H1 (cell line): Measurements from ENCODE around the gene SLN. TPM values are rescaled to one million over a fixed set of nuclear protein-coding genes. Genes with fewer than 3 reads are reported as not detected.

Experiments
- CTCF ChIA-PET: fragments of 300-600 bp; sonication (Branson Sonifier 250); formaldehyde crosslinking; loops from one replicate; lab custom pipeline; 2021; ENCODE audit not compliant: partially characterized antibody; lab: Charles Lee
- POLR2A ChIA-PET: fragments of 300-600 bp; sonication (Branson Sonifier 250); formaldehyde crosslinking; loops from one replicate; lab custom pipeline; 2021; ENCODE audit warnings: inconsistent platforms; ENCODE audit not compliant: partially characterized antibody; lab: Charles Lee
- DNase-seq, 2 experiments: peaks; one replicate each; pipeline versions ENCODE4 v3.0.0 to v3.0.0-alpha.2; 2010 to 2022; ENCODE audit warnings: low spot score in 2 of 2, low read depth in 1 of 2, mixed read lengths in 1 of 2
- FAIRE-seq: peaks from 2 replicates; lab custom pipeline; 2011; peaks lifted over from hg19 to GRCh38; lab: Jason Lieb, UNC
- H2AFZ ChIP-seq: 2 replicates; pipeline ENCODE4 v1.8.1; 2012; ENCODE audit warnings: low read length, inconsistent platforms
- H2AK5ac ChIP-seq: 2 replicates; pipeline ENCODE4 v1.6.1; 2013; ENCODE audit warnings: low read depth, low read length
- H2BK120ac ChIP-seq: replicated peaks from 2 replicates; pipeline ENCODE3; 2013; ENCODE audit warnings: low read depth, low read length, inconsistent platforms
- H2BK12ac ChIP-seq: 2 replicates; pipeline ENCODE4 v1.6.1; 2013; ENCODE audit warnings: low read depth, low read length
- H2BK15ac ChIP-seq: 2 replicates; pipeline ENCODE4 v1.6.1; 2013; ENCODE audit warnings: low read length
- H2BK20ac ChIP-seq: 2 replicates; pipeline ENCODE4 v1.6.1; 2013; ENCODE audit warnings: low read length
- H2BK5ac ChIP-seq: 2 replicates; pipeline ENCODE4 v1.6.1; 2013; ENCODE audit warnings: low read depth, low read length
- H3K14ac ChIP-seq: 2 replicates; pipeline ENCODE4 v1.6.1; 2013; ENCODE audit warnings: inconsistent platforms; ENCODE audit not compliant: insufficient read length
- H3K18ac ChIP-seq: 2 replicates; pipeline ENCODE4 v1.6.1; 2013; ENCODE audit warnings: low read length; ENCODE audit errors: extremely low read depth
- H3K23ac ChIP-seq: 2 replicates; pipeline ENCODE4 v1.6.1; 2013; ENCODE audit warnings: inconsistent platforms; ENCODE audit not compliant: insufficient read length
- H3K23me2 ChIP-seq: 2 replicates; pipeline ENCODE4 v1.6.1; 2013; ENCODE audit warnings: low read depth, low read length
- H3K27ac ChIP-seq: 2 replicates; pipeline ENCODE4 v1.6.1; 2011; ENCODE audit warnings: low read depth, low read length, inconsistent platforms
- H3K27me3 ChIP-seq, 4 experiments: replicated peaks in 1 of 4; 1 replicate in 1 of 4; 2 replicates in 3 of 4; pipeline versions ENCODE4 v1.6.1 to v1.8.1; 2011 to 2013; ENCODE audit warnings: low read length in 3 of 4, mild to moderate bottlenecking in 3 of 4, inconsistent platforms in 2 of 4, mixed read lengths in 2 of 4, moderate library complexity in 1 of 4; ENCODE audit not compliant: control insufficient read depth in 3 of 4, insufficient read depth in 3 of 4; ENCODE audit errors: extremely low read depth in 1 of 4
- H3K36me3 ChIP-seq, 4 experiments: 2 replicates each; pipeline versions ENCODE4 v1.6.1 to v1.8.1; 2011 to 2013; ENCODE audit warnings: mild to moderate bottlenecking in 4 of 4, low read length in 3 of 4, moderate library complexity in 2 of 4, control low read depth in 1 of 4, inconsistent platforms in 1 of 4; ENCODE audit not compliant: insufficient read depth in 4 of 4, control insufficient read depth in 2 of 4
- H3K4ac ChIP-seq: replicated peaks from 2 replicates; pipeline ENCODE3; 2013; ENCODE audit warnings: low read length, low read depth, mixed read lengths, inconsistent platforms; ENCODE audit not compliant: insufficient read length
- H3K4me1 ChIP-seq, 4 experiments: replicated peaks in 1 of 4; 1 replicate in 1 of 4; 2 replicates in 3 of 4; pipeline versions ENCODE4 v1.6.1 to v1.8.1; 2011 to 2013; ENCODE audit warnings: low read length in 3 of 4, inconsistent platforms in 2 of 4, mixed read lengths in 1 of 4; ENCODE audit not compliant: insufficient read depth in 4 of 4, control insufficient read depth in 3 of 4
- H3K4me2 ChIP-seq, 2 experiments: 2 replicates each; pipeline versions ENCODE4 v1.6.1 to v1.8.1; 2011 to 2013; ENCODE audit warnings: low read depth in 2 of 2, low read length in 2 of 2, control low read depth in 1 of 2, inconsistent platforms in 1 of 2, mild to moderate bottlenecking in 1 of 2; ENCODE audit not compliant: insufficient read depth in 1 of 2
- H3K4me3 ChIP-seq, 4 experiments: fragments of 200-600, 300-600 bp in 1 of 4; sonication (generic), shearing (Covaris generic), sonication (Bioruptor Twin) in 1 of 4; 2 replicates each; pipeline versions ENCODE4 v1.5.1 to v1.8.1; 2011 to 2016; ENCODE audit warnings: low read length in 4 of 4, low read depth in 3 of 4, control low read depth in 2 of 4, inconsistent platforms in 2 of 4, mild to moderate bottlenecking in 2 of 4, mixed read lengths in 1 of 4, moderate library complexity in 1 of 4; ENCODE audit not compliant: insufficient read depth in 2 of 4; ENCODE audit errors: extremely low read depth in 1 of 4
- H3K56ac ChIP-seq: replicated peaks from 2 replicates; pipeline ENCODE3; 2013; ENCODE audit warnings: low read depth, mild to moderate bottlenecking, mixed read lengths, low read length, inconsistent platforms; ENCODE audit not compliant: insufficient read length
- H3K79me1 ChIP-seq: 2 replicates; pipeline ENCODE4 v1.6.1; 2013; ENCODE audit warnings: low read depth, low read length, control low read depth
- H3K79me2 ChIP-seq, 2 experiments: 2 replicates each; pipeline versions ENCODE4 v1.6.1 to v1.8.1; 2012 to 2013; ENCODE audit warnings: low read length in 2 of 2, mild to moderate bottlenecking in 2 of 2, inconsistent platforms in 1 of 2; ENCODE audit not compliant: insufficient read depth in 2 of 2, control insufficient read depth in 1 of 2
- H3K9ac ChIP-seq, 4 experiments: replicated peaks in 1 of 4; 1 replicate in 1 of 4; 2 replicates in 3 of 4; pipeline versions ENCODE4 v1.6.1 to v1.8.1; 2011 to 2013; ENCODE audit warnings: low read depth in 3 of 4, low read length in 3 of 4, control low read depth in 2 of 4, mild to moderate bottlenecking in 2 of 4, moderate library complexity in 2 of 4, inconsistent platforms in 1 of 4; ENCODE audit errors: extremely low read depth in 1 of 4
- H3K9me3 ChIP-seq, 2 experiments: 2 replicates each; pipeline versions ENCODE4 v1.6.1 to v1.8.1; 2012 to 2013; ENCODE audit warnings: mild to moderate bottlenecking in 2 of 2, moderate library complexity in 2 of 2, control low read depth in 1 of 2, inconsistent platforms in 1 of 2, low read depth in 1 of 2, low read length in 1 of 2, mixed read lengths in 1 of 2; ENCODE audit not compliant: insufficient read depth in 2 of 2
- H4K20me1 ChIP-seq, 2 experiments: replicated peaks in 1 of 2; 2 replicates each; pipeline versions ENCODE3 to v1.8.1; 2011 to 2013; ENCODE audit warnings: inconsistent platforms in 2 of 2, low read length in 2 of 2, mild to moderate bottlenecking in 1 of 2; ENCODE audit not compliant: insufficient read depth in 2 of 2, control insufficient read depth in 1 of 2
- H4K5ac ChIP-seq: 2 replicates; pipeline ENCODE4 v1.6.1; 2013; ENCODE audit warnings: low read length, low read depth, mixed read lengths, inconsistent platforms; ENCODE audit not compliant: insufficient read length
- H4K8ac ChIP-seq: 2 replicates; pipeline ENCODE4 v1.8.0; 2013; ENCODE audit warnings: mild to moderate bottlenecking, moderate library complexity, low read length, inconsistent platforms; ENCODE audit not compliant: insufficient read depth; ENCODE audit errors: extremely low read depth
- H4K91ac ChIP-seq: replicated peaks from 2 replicates; pipeline ENCODE3; 2013; ENCODE audit warnings: low read length, mixed read lengths, inconsistent platforms; ENCODE audit not compliant: insufficient read length
- CTBP2 ChIP-seq: IDR thresholded peaks from 2 replicates; pipeline ENCODE4 v1.7.0; 2011; ENCODE audit warnings: borderline replicate concordance, mild to moderate bottlenecking, moderate library complexity, mixed read lengths, low read length; ENCODE audit not compliant: insufficient read depth, insufficient read length
- FOSL1 ChIP-seq: IDR thresholded peaks from 2 replicates; pipeline ENCODE4 v1.6.1; 2011; ENCODE audit warnings: mild to moderate bottlenecking, low read depth, low read length, moderate library complexity; ENCODE audit not compliant: insufficient read depth
- KDM1A ChIP-seq: fragments of 200-600, 300-600 bp; sonication (generic); IDR thresholded peaks from 2 replicates; pipeline ENCODE4 v1.7.1; 2016; ENCODE audit warnings: mild to moderate bottlenecking, low read length, borderline replicate concordance
- RFX5 ChIP-seq: IDR thresholded peaks from 2 replicates; pipeline ENCODE4 v1.6.1; 2011; ENCODE audit warnings: low read depth, low read length, improper control_type of control experiment, borderline replicate concordance
- SP2 ChIP-seq: IDR thresholded peaks from 2 replicates; pipeline ENCODE4 v1.6.1; 2012; ENCODE audit warnings: mild to moderate bottlenecking, low read length, inconsistent platforms
- TEAD4 ChIP-seq: IDR thresholded peaks from 2 replicates; pipeline ENCODE4 v1.6.1; 2012; ENCODE audit warnings: low read depth, low read length, inconsistent platforms, mixed read lengths
- WGBS, 2 experiments: shearing (Covaris generic) in 1 of 2; methylation state at CpG; one replicate each; pipeline versions ENCODE4 v1.1.6 to v1.1.7; 2013 to 2015; ENCODE audit warnings: low lambda C conversion rate in 2 of 2, mixed read lengths in 2 of 2, inconsistent platforms in 1 of 2, low coverage in 1 of 2, missing lambda C conversion rate in 1 of 2; ENCODE audit not compliant: insufficient replicate concordance in 2 of 2, insufficient coverage in 1 of 2, insufficient read length in 1 of 2; ENCODE audit errors: extremely low coverage in 1 of 2, missing lambda C conversion rate in 1 of 2; 5-methylcytosine and 5-hydroxymethylcytosine counted together
- polyA plus RNA-seq, 7 experiments: library from polyadenylated mRNA; depleted of rRNA in 3 of 7; stranded (reverse) in 5 of 7; unstranded in 2 of 7; fragments of >200 nt in 5 of 7; fragments of 200-250 nt in 2 of 7; gene quantifications; 1 replicate in 5 of 7; 2 replicates in 1 of 7; 4 replicates in 1 of 7; pipeline versions ENCODE4 v1.2.1 to v1.2.3, GENCODE V29; 2011 to 2013; ENCODE audit warnings: missing spikeins in 2 of 7, mixed read lengths in 2 of 7
- total RNA-seq: library from RNA; stranded (reverse); fragmentation: NEBNext Ultra II Directional; extraction: Animal tissue kit (Norgen Biotek cat#: 25700); gene quantifications from 2 replicates; pipeline ENCODE4 v1.2.1, GENCODE V29; 2021

Gene SLN
- total and polyA plus RNA-seq, 2 of the 8 experiments (the other 6 are each of a cell fraction or from before 2014, with no cell fraction given), result not detected

- Histone ChIP-seq H2BK20ac (no peak overlapping the region), H3K27ac (no peak overlapping the region), H3K14ac (no peak overlapping the region), H3K4me3 (no peak overlapping the region), H3K27me3 (no peaks in the 10 kb centered on the region), H4K8ac (no peak overlapping the region), H3K4me2 (no peak overlapping the region), H3K79me1 (no peaks in the 10 kb centered on the region), H3K23ac (no peak overlapping the region), H2BK12ac (no peak overlapping the region), H2AFZ (no peak overlapping the region), H3K4me1 (no peaks in the 10 kb centered on the region), H2BK5ac (no peak overlapping the region), H2BK15ac (no peak overlapping the region), H3K4ac (no peak overlapping the region), H3K79me2 (no peaks in the 10 kb centered on the region), H2BK120ac (no peak overlapping the region), H3K9me3 (no peaks in the 10 kb centered on the region), H4K91ac (no peak overlapping the region), H3K36me3 (no peaks in the 10 kb centered on the region), H3K56ac (no peak overlapping the region), H3K9ac (no peak overlapping the region), H3K18ac (no peak overlapping the region), H4K20me1 (no peaks in the 10 kb centered on the region), H3K23me2 (no peaks in the 10 kb centered on the region), H4K5ac (no peak overlapping the region), H2AK5ac (no peak overlapping the region)
- CTCF ChIA-PET, result interaction anchor here (1.3 to 12.9 kb wide), 2 partner anchors 80 to 104 kb away, joined by 3 to 398 read pairs; partner anchors contain the start of gene ALKBH8
- FAIRE-seq (no peak), DNase-seq (no peak)
- POLR2A ChIA-PET, result no interaction called here
- 83% methylated on average over 6 of the region's 6 CpGs; no CpG with 5 or more reads in 1 of the 2 experiments for WGBS, 2 experiments
- TF ChIP-seq RFX5 (no peak), KDM1A (no peak), FOSL1 (no peak), CTBP2 (no peak), SP2 (no peak), TEAD4 (no peak)
Measured at GRCh38 chr11:107678632-107678971, 33.3 kb downstream of the SLN start.
